Left forelimb (tissue), 1 donor: ENCODE measurements around the gene SNAPIN.

Source experiments
- DNase-seq: peaks from one replicate; pipeline ENCODE4 v3.0.0-alpha.2; 2018; ENCODE audit warnings: low spot score

SNAPIN gene

GRCh38 chr1:153678519-153679336, 20.2 kb downstream of the SNAPIN start, which contains the start of gene NPR1:
TSS of gene NPR1 (plus strand) at chr1:153678688. CDS start at chr1:153679109, 421 bp downstream.
- DNase-seq: no peak

- DNase-seq: no peak
Measured at GRCh38 chr1:153679337-153680119, 21.0 kb downstream of the SNAPIN start.

- no peak for DNase-seq
Measured at GRCh38 chr1:153680120-153680403, 21.6 kb downstream of the SNAPIN start.

- no peak for DNase-seq
Measured at GRCh38 chr1:153682730-153683129, 24.2 kb downstream of the SNAPIN start.

GRCh38 chr1:153683854-153684253, 25.4 kb downstream of the SNAPIN start:
- DNase-seq: no peak

GRCh38 chr1:153684892-153685291, 26.4 kb downstream of the SNAPIN start:
- no peak for DNase-seq

- DNase-seq: no peak
Measured at GRCh38 chr1:153685544-153686340, 27.2 kb downstream of the SNAPIN start.

GRCh38 chr1:153687346-153688125, 29.0 kb downstream of the SNAPIN start:
- no peak for DNase-seq

GRCh38 chr1:153688276-153688675, 29.8 kb downstream of the SNAPIN start:
- DNase-seq: no peak

- no peak for DNase-seq
Measured at GRCh38 chr1:153688736-153689328, 30.3 kb downstream of the SNAPIN start.

GRCh38 chr1:153693466-153693865, 35.0 kb downstream of the SNAPIN start:
- no peak for DNase-seq

GRCh38 chr1:153696741-153697140, 38.2 kb downstream of the SNAPIN start:
- DNase-seq: no peak

- DNase-seq: no peak
Measured at GRCh38 chr1:153697191-153698019, 38.9 kb downstream of the SNAPIN start.

- no peak for DNase-seq
Measured at GRCh38 chr1:153698020-153698922, 39.8 kb downstream of the SNAPIN start.

GRCh38 chr1:153698923-153699714, 40.6 kb downstream of the SNAPIN start:
- no peak for DNase-seq

GRCh38 chr1:153699768-153700167, 41.3 kb downstream of the SNAPIN start:
- no peak for DNase-seq

GRCh38 chr1:153705484-153705883, 47.0 kb downstream of the SNAPIN start:
- DNase-seq: no peak

- DNase-seq: no peak
Measured at GRCh38 chr1:153711026-153711425, 52.5 kb downstream of the SNAPIN start.
